PC-9 (cell line): Measurements from ENCODE around the gene SAG. TPM values are rescaled to one million over a fixed set of nuclear protein-coding genes. Genes with fewer than 3 reads are reported as not detected.
A peak's percentile ranks its signal among the peaks of the same experiment; 100 is the strongest.

Experiments used
- BruUV-seq: library from RNA; stranded (reverse); fragments of 400-500 nt; replicated peaks from 2 replicates; lab custom pipeline; 2021; lab: Mats Ljungman, UMichigan
- CTCF ChIA-PET: fragments of 300-600 bp; sonication (Branson Sonifier 250); formaldehyde crosslinking; loops from one replicate; lab custom pipeline; 2022; ENCODE audit warnings: antibody characterized with exemption; lab: Charles Lee
- POLR2A ChIA-PET: fragments of 300-600 bp; sonication (Branson Sonifier 250); formaldehyde crosslinking; loops from one replicate; lab custom pipeline; 2022; ENCODE audit warnings: antibody characterized with exemption; ENCODE audit not compliant: unreplicated experiment; lab: Charles Lee
- DNase-seq, 2 experiments: peaks; one replicate each; pipeline versions ENCODE4 v3.0.0 to v3.0.0-alpha.2; 2015 to 2022; ENCODE audit warnings: mixed read lengths in 1 of 2
- H2AFZ ChIP-seq: fragments of 200-600 bp; sonication (generic); 2 replicates; pipeline ENCODE4 v1.8.1; 2017; ENCODE audit warnings: antibody characterized with exemption
- H3F3A ChIP-seq: fragments of 200-600 bp; sonication (generic); 2 replicates; pipeline ENCODE4 v1.8.1; 2017; ENCODE audit warnings: antibody characterized with exemption, mild to moderate bottlenecking, low read depth; ENCODE audit not compliant: insufficient read depth
- H3K27ac ChIP-seq: fragments of 200-600 bp; sonication (generic); 2 replicates; pipeline ENCODE4 v1.6.1; 2016; ENCODE audit warnings: mixed run types
- H3K27me3 ChIP-seq: fragments of 200-600 bp; sonication (generic); 2 replicates; pipeline ENCODE4 v1.6.1; 2016; ENCODE audit warnings: low read depth, mixed run types; ENCODE audit not compliant: insufficient read depth
- H3K36me3 ChIP-seq: fragments of 200-600 bp; sonication (generic); 2 replicates; pipeline ENCODE4 v1.6.1; 2016; ENCODE audit warnings: low read depth, mixed run types
- H3K4me1 ChIP-seq: fragments of 200-600 bp; sonication (generic); replicated peaks from 2 replicates; pipeline ENCODE4 v1.6.1; 2016; ENCODE audit warnings: mixed run types; ENCODE audit not compliant: insufficient read depth
- H3K4me2 ChIP-seq: fragments of 200-600 bp; sonication (generic); 2 replicates; pipeline ENCODE4 v1.6.1; 2017; ENCODE audit warnings: mixed run types
- H3K4me3 ChIP-seq: fragments of 200-600 bp; sonication (generic); 2 replicates; pipeline ENCODE4 v1.6.1; 2016; ENCODE audit warnings: mixed run types
- H3K79me2 ChIP-seq: fragments of 200-600 bp; sonication (generic); 2 replicates; pipeline ENCODE4 v1.6.1; 2017; ENCODE audit warnings: low read depth, mixed run types
- H3K9me2 ChIP-seq: fragments of 200-600 bp; sonication (generic); 2 replicates; pipeline ENCODE4 v1.8.1; 2017; ENCODE audit warnings: mild to moderate bottlenecking; ENCODE audit not compliant: insufficient read depth
- H3K9me3 ChIP-seq: fragments of 200-600 bp; sonication (generic); 2 replicates; pipeline ENCODE4 v1.8.1; 2016; ENCODE audit warnings: low read depth; ENCODE audit not compliant: insufficient read depth
- H4K20me1 ChIP-seq: fragments of 200-600 bp; sonication (generic); 2 replicates; pipeline ENCODE4 v1.8.1; 2017; ENCODE audit not compliant: insufficient read depth
- EZH2 ChIP-seq: fragments of 200-600 bp; sonication (generic); IDR thresholded peaks from 2 replicates; pipeline ENCODE4 v1.8.0; 2017; ENCODE audit warnings: antibody characterized with exemption, low read depth
- intact Hi-C: fragments of 100-400 bp; cut with micrococcal nuclease; formaldehyde crosslinking; loops from one replicate; pipeline ENCODE4 v1.10.0; 2022; ENCODE audit not compliant: unreplicated experiment
- total RNA-seq: library from RNA; stranded (reverse); gene quantifications from 2 replicates; pipeline ENCODE4 v1.2.3, GENCODE V29; 2021
- TF ChIP-seq, protein P1 (sequence below): fragments of 200-600 bp; sonication (generic); conservative IDR thresholded peaks from 2 replicates; pipeline ENCODE4 v1.6.1; 2017; ENCODE audit warnings: mixed run types, antibody characterized with exemption, mild to moderate bottlenecking, moderate library complexity

The SAG gene
- total RNA-seq, 1 experiment from 2014 or later: not detected

- Histone ChIP-seq H3K9me2 (no peaks in the 10 kb centered on the region), H3K27ac (no peak overlapping the region), H3K36me3 (peaks cover 18% of the 10 kb centered on the region), H3K4me1 (peaks cover 67% of the 10 kb centered on the region), H3F3A (peaks cover 37% of the 10 kb centered on the region), H2AFZ (peak overlapping the region; percentile 61), H4K20me1 (no peaks in the 10 kb centered on the region; the same call in 1 of the 2 replicates), H3K79me2 (peaks cover 53% of the 10 kb centered on the region), H3K9me3 (no peaks in the 10 kb centered on the region), H3K4me3 (peak overlapping the region; percentile 65), H3K27me3 (no peaks in the 10 kb centered on the region), H3K4me2 (peak overlapping the region; percentile 85)
- DNase-seq: peak in 1 of 2 experiments; percentile 46
- CTCF ChIA-PET: no interaction called here
- POLR2A ChIA-PET: no interaction called here
- TF ChIP-seq, protein P1, sequence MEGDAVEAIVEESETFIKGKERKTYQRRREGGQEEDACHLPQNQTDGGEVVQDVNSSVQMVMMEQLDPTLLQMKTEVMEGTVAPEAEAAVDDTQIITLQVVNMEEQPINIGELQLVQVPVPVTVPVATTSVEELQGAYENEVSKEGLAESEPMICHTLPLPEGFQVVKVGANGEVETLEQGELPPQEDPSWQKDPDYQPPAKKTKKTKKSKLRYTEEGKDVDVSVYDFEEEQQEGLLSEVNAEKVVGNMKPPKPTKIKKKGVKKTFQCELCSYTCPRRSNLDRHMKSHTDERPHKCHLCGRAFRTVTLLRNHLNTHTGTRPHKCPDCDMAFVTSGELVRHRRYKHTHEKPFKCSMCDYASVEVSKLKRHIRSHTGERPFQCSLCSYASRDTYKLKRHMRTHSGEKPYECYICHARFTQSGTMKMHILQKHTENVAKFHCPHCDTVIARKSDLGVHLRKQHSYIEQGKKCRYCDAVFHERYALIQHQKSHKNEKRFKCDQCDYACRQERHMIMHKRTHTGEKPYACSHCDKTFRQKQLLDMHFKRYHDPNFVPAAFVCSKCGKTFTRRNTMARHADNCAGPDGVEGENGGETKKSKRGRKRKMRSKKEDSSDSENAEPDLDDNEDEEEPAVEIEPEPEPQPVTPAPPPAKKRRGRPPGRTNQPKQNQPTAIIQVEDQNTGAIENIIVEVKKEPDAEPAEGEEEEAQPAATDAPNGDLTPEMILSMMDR: no peak
- TF ChIP-seq EZH2: no peak
- BruUV-seq: no TSS peak
- intact Hi-C loops: loop anchor here (1.0 to 10.0 kb wide), 9 partner anchors 57 to 748 kb away; partner anchors contain the start of genes ATG16L1 and UGT1A6
These were observed 47.5 kb downstream of the SAG start for GRCh38 chr2:233354971-233355574.

DNA sequence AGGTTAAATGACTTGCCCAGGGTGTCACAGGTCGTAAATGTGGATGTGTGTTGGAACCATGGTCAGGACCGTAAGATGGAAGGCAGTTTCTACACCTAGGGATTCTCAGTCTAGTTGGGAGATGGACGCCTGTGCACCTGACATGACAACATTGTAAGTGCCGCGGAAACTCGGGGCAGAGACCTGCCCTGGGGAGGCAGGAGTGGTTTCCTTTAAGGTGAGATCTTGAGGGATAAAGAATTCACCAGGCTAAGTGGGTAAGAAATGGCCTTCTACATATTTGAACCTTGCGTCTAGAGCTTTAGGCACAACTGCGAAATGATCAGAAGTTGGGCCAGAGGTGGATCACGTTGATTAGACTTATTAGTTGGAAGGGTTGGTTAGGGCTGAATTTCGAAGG lies 48.3 kb downstream of the SAG start:
- CTCF ChIA-PET: interaction anchor here (0.7 to 1.1 kb wide), 2 partner anchors 10 to 88 kb away, joined by 5 to 6 read pairs; no protein-coding TSS in a partner anchor
- H3K27me3 ChIP-seq: no peaks in the 10 kb centered on the region
- H3K4me1 ChIP-seq: peaks cover 61% of the 10 kb centered on the region
- TF ChIP-seq, protein P1: no peak
- TF ChIP-seq EZH2: no peak
- TSS peak; percentile 45 for BruUV-seq
- no peak overlapping the region for H2AFZ ChIP-seq
- peaks cover 61% of the 10 kb centered on the region for H3K79me2 ChIP-seq
- peaks cover 31% of the 10 kb centered on the region for H3F3A ChIP-seq
- H3K36me3 ChIP-seq: peaks cover 18% of the 10 kb centered on the region
- DNase-seq: no peak
- no peaks in the 10 kb centered on the region for H3K9me3 ChIP-seq
- H4K20me1 ChIP-seq: no peaks in the 10 kb centered on the region; the same call in 1 of the 2 replicates
- intact Hi-C loops: loop anchor here (1.0 to 10.0 kb wide), 3 partner anchors 87 to 501 kb away; no protein-coding TSS in a partner anchor
- H3K27ac ChIP-seq: peak overlapping the region; percentile 80
- H3K4me3 ChIP-seq: peak overlapping the region; percentile 65; the same call in 1 of the 2 replicates
- no peaks in the 10 kb centered on the region for H3K9me2 ChIP-seq
- POLR2A ChIA-PET: interaction anchor here (0.6 kb wide), 2 partner anchors 64 to 111 kb away, joined by 7 read pairs; no protein-coding TSS in a partner anchor
- H3K4me2 ChIP-seq: peak overlapping the region; percentile 85

DNA sequence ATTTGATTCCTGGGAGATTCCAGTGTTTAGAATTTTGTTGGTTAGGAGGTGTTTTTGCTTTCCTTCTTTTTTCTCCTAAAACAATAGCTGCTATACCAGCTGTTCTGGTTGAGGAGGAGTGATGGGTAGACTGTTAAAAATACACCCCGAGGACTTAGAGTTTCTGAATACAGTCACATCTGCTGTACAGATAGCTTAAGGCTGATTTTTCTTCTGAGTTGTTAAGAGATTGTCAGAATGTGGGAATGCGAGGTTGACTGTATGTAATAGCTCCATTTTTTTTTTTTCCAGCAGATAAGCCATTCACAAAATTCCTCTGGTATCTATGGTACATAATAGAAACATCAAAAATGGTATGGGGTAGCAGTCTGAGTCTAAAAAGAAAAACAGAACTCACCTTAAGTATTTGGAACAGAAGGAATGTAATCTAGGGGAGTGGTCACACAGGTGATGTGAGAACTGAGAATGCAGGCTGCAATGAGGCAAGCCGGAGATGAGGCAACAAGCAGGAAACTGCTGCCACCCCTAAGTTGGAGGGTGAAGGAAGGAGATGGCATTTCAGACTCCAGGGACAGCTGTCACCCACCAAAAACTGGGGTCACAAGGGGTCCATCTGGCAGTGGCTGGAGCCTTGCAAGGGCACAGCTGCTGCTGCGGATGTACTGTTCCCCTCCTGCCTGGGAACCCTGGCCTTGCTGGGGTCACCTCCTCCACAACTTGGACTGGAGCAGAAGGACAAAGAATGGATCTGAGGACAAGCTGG lies 49.1 kb downstream of the SAG start:
- intact Hi-C loops: loop anchor here (10.0 kb wide), 2 partner anchors 198 to 502 kb away; no protein-coding TSS in a partner anchor
- ChIA-PET CTCF (interaction anchor here (0.6 to 1.1 kb wide), 3 partner anchors 9 to 87 kb away, joined by 3 to 6 read pairs (median 5); no protein-coding TSS in a partner anchor), POLR2A (interaction anchor here (0.6 to 0.7 kb wide), 4 partner anchors 63 to 112 kb away, joined by 3 to 7 read pairs (median 6); no protein-coding TSS in a partner anchor)
- Histone ChIP-seq H3K36me3 (peaks cover 18% of the 10 kb centered on the region), H3K27ac (peak overlapping the region; percentile 80), H3K4me3 (peak overlapping the region; percentile 65; the same call in 1 of the 2 replicates), H3K4me1 (peaks cover 53% of the 10 kb centered on the region), H3K9me2 (no peaks in the 10 kb centered on the region), H3K9me3 (no peaks in the 10 kb centered on the region), H3F3A (peaks cover 25% of the 10 kb centered on the region), H4K20me1 (no peaks in the 10 kb centered on the region; the same call in 1 of the 2 replicates), H3K79me2 (peaks cover 69% of the 10 kb centered on the region), H2AFZ (no peak overlapping the region), H3K27me3 (no peaks in the 10 kb centered on the region), H3K4me2 (peak overlapping the region; percentile 85)
- peak; percentile 49 to 87 for DNase-seq
- BruUV-seq: no TSS peak
- TF ChIP-seq, protein P1: no peak
- no peak for TF ChIP-seq EZH2
